Mesendoderm (in vitro differentiated cells): ENCODE results near the gene ABCC8.

Experiments used
- DNase-seq: peaks from one replicate; pipeline ENCODE4 v3.0.0; 2013
- H2AK5ac ChIP-seq: 2 replicates; pipeline ENCODE4 v1.6.1; 2013; ENCODE audit warnings: low read length, inconsistent platforms
- H2BK120ac ChIP-seq: 2 replicates; pipeline ENCODE4 v1.6.1; 2013; ENCODE audit warnings: low read depth, mild to moderate bottlenecking, low read length, moderate library complexity, mixed read lengths
- H2BK15ac ChIP-seq: replicated peaks from 2 replicates; pipeline ENCODE4 v1.6.1; 2013; ENCODE audit warnings: low read depth, mild to moderate bottlenecking, moderate library complexity
- H2BK5ac ChIP-seq: 2 replicates; pipeline ENCODE4 v1.6.1; 2013; ENCODE audit warnings: low read length, inconsistent platforms
- H3K18ac ChIP-seq: 2 replicates; pipeline ENCODE4 v1.6.1; 2013; ENCODE audit warnings: mild to moderate bottlenecking, low read length, mixed read lengths
- H3K23ac ChIP-seq: one replicate; pipeline ENCODE4 v1.6.1; 2013; ENCODE audit warnings: low read length
- H3K27ac ChIP-seq: 2 replicates; pipeline ENCODE4 v1.5.1; 2013; ENCODE audit warnings: low read depth, mild to moderate bottlenecking, inconsistent platforms, low read length, moderate library complexity
- H3K27me3 ChIP-seq: 2 replicates; pipeline ENCODE4 v1.6.1; 2013; ENCODE audit warnings: low read length, control low read depth, mild to moderate bottlenecking, inconsistent platforms; ENCODE audit not compliant: insufficient read depth, poor library complexity
- H3K36me3 ChIP-seq: 2 replicates; pipeline ENCODE4 v1.6.1; 2013; ENCODE audit warnings: low read length, inconsistent platforms; ENCODE audit not compliant: control insufficient read depth, insufficient read depth
- H3K4ac ChIP-seq: one replicate; pipeline ENCODE4 v1.6.1; 2013; ENCODE audit warnings: low read depth, mild to moderate bottlenecking, low read length, moderate library complexity
- H3K4me1 ChIP-seq: 2 replicates; pipeline ENCODE4 v1.6.1; 2013; ENCODE audit warnings: low read depth, low read length, inconsistent platforms; ENCODE audit not compliant: control insufficient read depth
- H3K4me2 ChIP-seq: 2 replicates; pipeline ENCODE4 v1.6.1; 2013; ENCODE audit warnings: low read length
- H3K4me3 ChIP-seq: 2 replicates; pipeline ENCODE4 v1.5.1; 2013; ENCODE audit warnings: mild to moderate bottlenecking, low read length
- H3K56ac ChIP-seq: one replicate; pipeline ENCODE4 v1.6.1; 2013; ENCODE audit warnings: low read length
- H3K79me1 ChIP-seq: 2 replicates; pipeline ENCODE4 v1.6.1; 2013; ENCODE audit warnings: low read length, inconsistent platforms
- H3K79me2 ChIP-seq: 2 replicates; pipeline ENCODE4 v1.6.1; 2013; ENCODE audit warnings: mild to moderate bottlenecking, low read length; ENCODE audit not compliant: control insufficient read depth, insufficient read depth
- H3K9ac ChIP-seq: 2 replicates; pipeline ENCODE4 v1.6.1; 2013; ENCODE audit warnings: low read length, inconsistent platforms
- H4K5ac ChIP-seq: one replicate; pipeline ENCODE4 v1.6.1; 2013; ENCODE audit warnings: low read length
- H4K8ac ChIP-seq: one replicate; pipeline ENCODE4 v1.6.1; 2013; ENCODE audit warnings: low read depth, mild to moderate bottlenecking, control low read depth, low read length, moderate library complexity
- WGBS: extraction: QIAGEN DNeasy Blood & Tissue Kit; methylation state at CpG from one replicate; pipeline ENCODE4 v1.1.7; 2013; ENCODE audit warnings: low lambda C conversion rate, missing lambda C conversion rate; ENCODE audit not compliant: insufficient coverage; ENCODE audit errors: extremely low coverage; 5-methylcytosine and 5-hydroxymethylcytosine counted together

ABCC8 gene

DNA sequence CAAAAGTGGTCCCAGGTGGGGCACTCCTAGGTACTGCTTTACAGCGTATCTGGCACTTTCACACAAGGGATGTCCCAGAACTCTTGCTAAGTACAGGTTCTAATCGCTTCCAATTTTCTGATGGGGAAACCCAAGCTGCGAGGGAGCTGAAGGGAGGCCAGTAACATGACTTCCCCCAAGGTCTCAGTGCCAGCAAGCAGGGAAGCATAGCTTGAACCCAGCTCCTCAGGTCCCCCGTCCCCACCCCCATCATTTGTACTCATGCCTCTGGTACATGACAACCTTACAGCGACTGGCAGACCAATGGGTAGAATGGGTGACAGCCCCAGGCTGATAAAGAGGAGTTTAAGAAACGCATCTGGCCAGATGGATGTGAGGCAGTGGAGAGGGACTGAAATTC lies 716 bp upstream of the ABCC8 start:
- Histone ChIP-seq H3K56ac (no peak overlapping the region), H2BK120ac (no peak overlapping the region), H3K27ac (no peak overlapping the region), H3K4me1 (no peaks in the 10 kb centered on the region), H2BK15ac (no peak overlapping the region), H3K18ac (no peak overlapping the region), H4K5ac (no peak overlapping the region), H4K8ac (no peak overlapping the region), H3K27me3 (peaks cover 29% of the 10 kb centered on the region), H3K79me2 (no peaks in the 10 kb centered on the region), H2AK5ac (no peak overlapping the region), H3K4ac (no peak overlapping the region), H2BK5ac (no peak overlapping the region), H3K9ac (no peak overlapping the region), H3K4me2 (no peak overlapping the region), H3K23ac (no peak overlapping the region), H3K79me1 (no peaks in the 10 kb centered on the region), H3K36me3 (no peaks in the 10 kb centered on the region), H3K4me3 (no peak overlapping the region)
- WGBS: no CpG with 5 or more reads among the region's 6 CpGs
- no peak for DNase-seq

DNA sequence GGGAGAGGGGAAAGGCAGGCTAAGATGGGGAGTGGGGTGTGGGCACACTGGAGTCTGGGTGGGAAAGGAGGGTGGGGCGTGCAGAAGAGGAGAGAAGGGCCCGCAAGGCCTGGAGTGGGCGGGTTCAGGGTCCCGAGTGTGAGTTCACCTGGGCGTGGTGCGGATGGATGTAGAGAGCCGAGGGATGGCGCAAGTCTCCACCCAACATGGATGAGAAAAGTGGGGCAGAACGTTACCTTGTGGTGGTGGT lies 364 bp upstream of the ABCC8 start:
- DNase-seq: no peak
- no peak overlapping the region for H2AK5ac ChIP-seq
- no peak overlapping the region for H3K4me2 ChIP-seq
- no peaks in the 10 kb centered on the region for H3K79me1 ChIP-seq
- H3K56ac ChIP-seq: no peak overlapping the region
- H3K79me2 ChIP-seq: no peaks in the 10 kb centered on the region
- H4K8ac ChIP-seq: no peak overlapping the region
- H3K9ac ChIP-seq: no peak overlapping the region
- H3K18ac ChIP-seq: no peak overlapping the region
- no peak overlapping the region for H2BK5ac ChIP-seq
- H3K4ac ChIP-seq: no peak overlapping the region
- H3K27ac ChIP-seq: no peak overlapping the region
- peak overlapping the region; percentile 71 for H3K23ac ChIP-seq
- no peak overlapping the region for H3K4me3 ChIP-seq
- peaks cover 29% of the 10 kb centered on the region for H3K27me3 ChIP-seq
- no peaks in the 10 kb centered on the region for H3K36me3 ChIP-seq
- no CpG with 5 or more reads among the region's 9 CpGs for WGBS
- H3K4me1 ChIP-seq: no peaks in the 10 kb centered on the region
- no peak overlapping the region for H4K5ac ChIP-seq
- no peak overlapping the region for H2BK15ac ChIP-seq
- no peak overlapping the region for H2BK120ac ChIP-seq

DNA sequence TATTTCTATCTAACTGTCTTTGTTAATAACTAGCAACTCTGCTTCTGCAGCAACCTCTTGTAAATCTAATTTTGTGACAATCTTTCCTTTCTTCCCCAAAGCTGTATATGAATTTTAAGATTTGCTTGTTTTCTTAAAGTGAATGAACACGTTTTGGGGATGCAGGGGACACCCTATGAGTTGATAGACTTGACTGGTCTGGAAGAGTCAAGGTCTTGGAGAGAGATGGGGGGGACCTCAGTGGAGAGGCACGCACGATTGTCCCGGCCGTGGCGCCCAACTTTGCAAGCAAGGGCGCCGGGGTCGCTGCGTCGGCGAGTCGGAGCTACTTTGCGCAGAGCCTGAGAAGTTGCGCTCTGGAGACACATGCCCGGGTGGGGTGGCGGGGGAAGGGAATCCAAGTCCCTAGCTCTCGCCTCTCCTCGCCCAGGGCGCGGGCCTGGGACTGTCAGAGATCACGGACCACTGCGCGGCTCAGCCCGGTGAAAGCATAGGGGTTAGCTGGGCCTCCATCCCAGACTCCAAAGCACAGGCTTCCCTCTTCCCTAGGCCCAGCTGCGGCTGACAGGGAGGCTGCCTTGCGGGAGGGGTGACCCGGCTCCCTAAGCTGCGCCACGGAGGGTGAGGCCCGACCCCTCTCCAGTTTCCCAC lies 854 bp downstream of the ABCC8 start:
- peaks cover 29% of the 10 kb centered on the region for H3K27me3 ChIP-seq

DNA sequence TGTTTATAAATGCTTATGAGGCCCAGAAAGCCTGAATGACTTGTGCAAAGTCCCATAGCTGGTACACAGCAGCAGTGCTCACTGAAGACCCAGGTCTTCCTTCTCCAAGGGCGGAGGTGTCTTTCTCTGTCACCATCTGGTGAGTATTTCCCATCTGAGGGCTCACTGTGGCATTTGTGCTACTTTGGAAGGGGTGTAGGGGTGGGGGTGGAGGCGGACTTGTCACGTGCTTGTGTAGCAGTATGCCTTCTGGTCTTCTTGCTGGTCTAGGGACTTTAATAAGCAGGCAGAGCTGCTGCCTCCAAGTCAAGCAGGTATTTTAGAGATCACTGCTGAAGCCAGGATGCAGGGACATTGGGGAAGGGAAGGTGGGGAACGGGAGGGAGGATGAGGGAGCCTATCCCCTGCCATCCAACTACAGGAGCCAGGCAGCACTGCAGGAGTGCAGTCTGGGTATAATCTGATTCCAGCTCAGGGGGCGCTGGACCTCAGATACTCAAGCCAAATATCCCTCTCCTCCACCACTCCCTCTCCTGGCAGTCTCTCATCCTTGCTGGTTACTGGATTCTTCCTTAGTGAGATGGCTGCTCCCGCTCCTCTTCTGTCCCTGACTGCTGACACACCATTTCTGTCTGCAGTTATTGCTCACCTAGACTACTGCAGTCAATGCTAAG lies 3.4 kb downstream of the ABCC8 start:
- Histone ChIP-seq H3K18ac (no peak overlapping the region), H2BK120ac (no peak overlapping the region), H3K79me2 (no peaks in the 10 kb centered on the region), H3K4me2 (no peak overlapping the region), H4K5ac (no peak overlapping the region), H4K8ac (no peak overlapping the region), H3K56ac (no peak overlapping the region), H3K27me3 (peaks cover 28% of the 10 kb centered on the region), H3K9ac (no peak overlapping the region), H2BK15ac (no peak overlapping the region), H3K4ac (no peak overlapping the region), H3K4me3 (no peak overlapping the region), H2BK5ac (no peak overlapping the region), H3K4me1 (no peaks in the 10 kb centered on the region), H2AK5ac (no peak overlapping the region), H3K79me1 (no peaks in the 10 kb centered on the region), H3K23ac (no peak overlapping the region), H3K27ac (no peak overlapping the region), H3K36me3 (no peaks in the 10 kb centered on the region)
- DNase-seq: peak; percentile 93
- no CpG with 5 or more reads among the region's 6 CpGs for WGBS

More for the DNA sequence above, 854 bp downstream of the ABCC8 start:
- H3K79me2 ChIP-seq: no peaks in the 10 kb centered on the region
- H3K4me2 ChIP-seq: peak overlapping the region; percentile 74
- no peaks in the 10 kb centered on the region for H3K79me1 ChIP-seq
- H3K4me1 ChIP-seq: no peaks in the 10 kb centered on the region
- H4K5ac ChIP-seq: no peak overlapping the region
- H3K36me3 ChIP-seq: no peaks in the 10 kb centered on the region
- H2AK5ac ChIP-seq: no peak overlapping the region
- peak; percentile 22 for DNase-seq
- H3K56ac ChIP-seq: peak overlapping the region; percentile 65
- H3K27ac ChIP-seq: no peak overlapping the region
- no peak overlapping the region for H2BK120ac ChIP-seq
- H3K4ac ChIP-seq: no peak overlapping the region
- H3K9ac ChIP-seq: peak overlapping the region; percentile 48
- H3K23ac ChIP-seq: no peak overlapping the region
- H4K8ac ChIP-seq: no peak overlapping the region
- H2BK5ac ChIP-seq: no peak overlapping the region
- no CpG with 5 or more reads among the region's 31 CpGs for WGBS
- no peak overlapping the region for H2BK15ac ChIP-seq
- H3K4me3 ChIP-seq: peak overlapping the region; percentile 32
- H3K18ac ChIP-seq: no peak overlapping the region

DNA sequence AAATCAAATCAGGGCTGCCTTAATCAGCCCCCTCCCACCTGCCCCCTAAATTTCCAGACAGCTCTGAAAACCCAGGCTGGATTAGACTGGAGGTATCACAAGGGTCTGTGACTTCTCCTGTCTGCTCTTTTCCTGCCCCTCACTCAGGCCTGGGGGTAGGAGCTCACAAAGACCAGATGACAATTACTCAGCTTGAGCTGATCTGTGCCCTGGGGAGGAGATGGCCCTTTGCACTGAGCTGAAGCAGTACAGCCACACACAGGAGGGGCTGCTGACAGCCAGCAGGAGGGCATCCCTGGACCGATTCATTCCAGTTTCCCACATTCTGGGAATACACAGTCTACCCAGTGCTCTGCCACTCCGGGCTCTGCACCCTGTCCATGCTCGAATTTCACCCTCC lies 4.2 kb downstream of the ABCC8 start:
- no peak overlapping the region for H3K4ac ChIP-seq
- H3K27ac ChIP-seq: no peak overlapping the region
- no peaks in the 10 kb centered on the region for H3K4me1 ChIP-seq
- no peak overlapping the region for H3K18ac ChIP-seq
- no peak overlapping the region for H2AK5ac ChIP-seq
- no peak overlapping the region for H4K8ac ChIP-seq
- no peak overlapping the region for H3K9ac ChIP-seq
- H2BK120ac ChIP-seq: no peak overlapping the region
- H3K4me3 ChIP-seq: no peak overlapping the region
- H2BK15ac ChIP-seq: no peak overlapping the region
- H2BK5ac ChIP-seq: no peak overlapping the region
- no peak overlapping the region for H4K5ac ChIP-seq
- WGBS: no CpG with 5 or more reads among the region's 3 CpGs
- H3K27me3 ChIP-seq: peaks cover 21% of the 10 kb centered on the region
- H3K56ac ChIP-seq: no peak overlapping the region
- H3K36me3 ChIP-seq: no peaks in the 10 kb centered on the region
- DNase-seq: no peak
- H3K79me2 ChIP-seq: no peaks in the 10 kb centered on the region
- H3K4me2 ChIP-seq: no peak overlapping the region
- H3K79me1 ChIP-seq: no peaks in the 10 kb centered on the region
- H3K23ac ChIP-seq: no peak overlapping the region

DNA sequence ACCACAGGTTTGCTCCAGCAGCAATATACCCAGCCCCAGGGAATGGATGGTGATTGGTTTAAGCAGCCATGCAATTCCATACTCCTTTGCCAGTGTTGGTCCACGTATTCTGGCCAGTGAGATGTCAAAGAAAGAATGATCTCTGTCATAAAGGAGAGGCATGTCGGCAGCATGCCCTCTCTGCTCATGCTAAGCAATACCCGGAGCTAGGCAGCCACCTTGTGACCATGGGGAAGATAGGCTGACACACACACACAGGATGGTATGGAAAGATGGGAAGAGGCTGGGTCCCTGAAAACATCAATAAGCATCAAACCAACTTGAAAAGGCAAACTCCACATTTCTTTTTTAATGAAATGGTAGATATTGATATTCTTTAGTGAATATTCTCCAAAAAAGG lies 5.1 kb downstream of the ABCC8 start:
- H3K27me3 ChIP-seq: peaks cover 16% of the 10 kb centered on the region
- no peak overlapping the region for H3K4me3 ChIP-seq
- H3K56ac ChIP-seq: no peak overlapping the region
- no peak overlapping the region for H3K27ac ChIP-seq
- H3K9ac ChIP-seq: no peak overlapping the region
- no peak for DNase-seq
- no peaks in the 10 kb centered on the region for H3K4me1 ChIP-seq
- H4K5ac ChIP-seq: no peak overlapping the region
- no peaks in the 10 kb centered on the region for H3K79me1 ChIP-seq
- no CpG with 5 or more reads among the region's 3 CpGs for WGBS
- no peak overlapping the region for H2BK5ac ChIP-seq
- no peak overlapping the region for H2AK5ac ChIP-seq
- H3K4ac ChIP-seq: no peak overlapping the region
- H3K36me3 ChIP-seq: no peaks in the 10 kb centered on the region
- no peak overlapping the region for H4K8ac ChIP-seq
- H3K23ac ChIP-seq: no peak overlapping the region
- H2BK15ac ChIP-seq: no peak overlapping the region
- H3K18ac ChIP-seq: no peak overlapping the region
- no peak overlapping the region for H3K4me2 ChIP-seq
- no peaks in the 10 kb centered on the region for H3K79me2 ChIP-seq
- no peak overlapping the region for H2BK120ac ChIP-seq
